ENCODE results near the gene DERL2. TPM values are rescaled to one million over a fixed set of nuclear protein-coding genes. Genes with fewer than 3 reads are reported as not detected.

DERL2 gene
- total RNA-seq, 4 donors from 2014 or later = 26.5 to 33.9 (median 31.7) TPM

DNA sequence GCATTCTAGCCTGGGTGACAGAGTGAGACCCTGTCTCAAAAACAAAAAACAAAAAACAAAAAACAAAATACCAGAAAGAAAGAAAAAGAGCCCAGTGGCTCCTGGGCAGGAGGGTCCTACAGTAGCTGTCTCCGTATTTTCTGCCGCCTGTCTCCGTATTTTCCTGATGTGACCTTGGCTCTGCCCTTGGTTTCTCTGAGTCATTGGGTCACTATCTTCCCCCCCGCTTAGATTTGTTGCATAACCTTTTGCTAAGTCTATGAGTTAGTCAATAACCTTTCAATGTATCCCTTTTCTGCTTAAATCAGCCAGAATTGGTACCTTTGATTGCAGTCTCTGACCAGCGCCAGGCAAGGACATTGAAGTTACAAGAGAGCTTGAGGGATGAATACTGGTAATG lies 37.3 kb upstream of the DERL2 start:
- H3K27ac ChIP-seq = no peak overlapping the region
- no peaks in the 10 kb centered on the region for H3K27me3 ChIP-seq
- intact Hi-C loops (cut with DNase I; ENCODE audit: low total_unique reads) (no loop called here), in situ Hi-C loops (cut with MboI; ENCODE audit: low sequenced_read_pairs in 4 of 4) (no loop called here)
- no peak overlapping the region for H3K4me3 ChIP-seq
- no peaks in the 10 kb centered on the region for H3K9me3 ChIP-seq
- H3K4me1 ChIP-seq = peaks cover 15 to 18% of the 10 kb centered on the region in 2 donors
- H3K36me3 ChIP-seq = no peaks in the 10 kb centered on the region
- ATAC-seq = no peak
- DNase-seq = no peak
- TF ChIP-seq, protein P1, sequence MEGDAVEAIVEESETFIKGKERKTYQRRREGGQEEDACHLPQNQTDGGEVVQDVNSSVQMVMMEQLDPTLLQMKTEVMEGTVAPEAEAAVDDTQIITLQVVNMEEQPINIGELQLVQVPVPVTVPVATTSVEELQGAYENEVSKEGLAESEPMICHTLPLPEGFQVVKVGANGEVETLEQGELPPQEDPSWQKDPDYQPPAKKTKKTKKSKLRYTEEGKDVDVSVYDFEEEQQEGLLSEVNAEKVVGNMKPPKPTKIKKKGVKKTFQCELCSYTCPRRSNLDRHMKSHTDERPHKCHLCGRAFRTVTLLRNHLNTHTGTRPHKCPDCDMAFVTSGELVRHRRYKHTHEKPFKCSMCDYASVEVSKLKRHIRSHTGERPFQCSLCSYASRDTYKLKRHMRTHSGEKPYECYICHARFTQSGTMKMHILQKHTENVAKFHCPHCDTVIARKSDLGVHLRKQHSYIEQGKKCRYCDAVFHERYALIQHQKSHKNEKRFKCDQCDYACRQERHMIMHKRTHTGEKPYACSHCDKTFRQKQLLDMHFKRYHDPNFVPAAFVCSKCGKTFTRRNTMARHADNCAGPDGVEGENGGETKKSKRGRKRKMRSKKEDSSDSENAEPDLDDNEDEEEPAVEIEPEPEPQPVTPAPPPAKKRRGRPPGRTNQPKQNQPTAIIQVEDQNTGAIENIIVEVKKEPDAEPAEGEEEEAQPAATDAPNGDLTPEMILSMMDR (IDR thresholded peaks at IDR 0.05 in 4 of 5, conservative IDR thresholded peaks at IDR 0.05 in 1 of 5) = no peak
- TF ChIP-seq POLR2A (IDR thresholded peaks at IDR 0.05) = no peak

DNA sequence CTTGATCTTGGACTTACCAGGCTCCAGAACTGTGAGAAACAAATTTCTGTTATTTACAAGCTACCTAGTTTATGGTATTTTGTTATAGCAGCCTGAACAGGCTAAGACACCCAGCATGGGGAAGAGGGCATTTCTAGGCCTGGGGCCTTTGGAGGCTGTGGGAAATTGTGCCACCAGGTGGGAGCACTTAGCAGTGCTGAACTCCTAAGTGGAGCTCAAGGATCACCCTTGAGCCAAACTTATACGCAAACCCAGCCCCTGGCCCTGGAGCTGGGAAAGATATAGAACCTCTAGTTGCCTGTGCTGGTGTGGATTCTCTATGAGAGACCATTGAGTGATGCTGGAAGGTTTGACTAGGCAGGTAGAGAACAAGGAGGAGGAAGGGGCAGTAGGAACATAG lies 36.5 kb upstream of the DERL2 start:
- Histone ChIP-seq H3K27me3 (no peaks in the 10 kb centered on the region), H3K4me1 (peaks cover 12 to 13% of the 10 kb centered on the region in 2 donors), H3K4me3 (no peak overlapping the region), H3K27ac (no peak overlapping the region), H3K36me3 (no peaks in the 10 kb centered on the region), H3K9me3 (no peaks in the 10 kb centered on the region)
- no peak for DNase-seq
- no peak for ATAC-seq
- TF ChIP-seq, protein P1 (IDR thresholded peaks at IDR 0.05 in 4 of 5, conservative IDR thresholded peaks at IDR 0.05 in 1 of 5) = no peak
- TF ChIP-seq POLR2A (IDR thresholded peaks at IDR 0.05) = no peak
- in situ Hi-C loops (cut with MboI; ENCODE audit: low sequenced_read_pairs in 4 of 4) (no loop called here), intact Hi-C loops (cut with DNase I; ENCODE audit: low total_unique reads) (no loop called here)

DNA sequence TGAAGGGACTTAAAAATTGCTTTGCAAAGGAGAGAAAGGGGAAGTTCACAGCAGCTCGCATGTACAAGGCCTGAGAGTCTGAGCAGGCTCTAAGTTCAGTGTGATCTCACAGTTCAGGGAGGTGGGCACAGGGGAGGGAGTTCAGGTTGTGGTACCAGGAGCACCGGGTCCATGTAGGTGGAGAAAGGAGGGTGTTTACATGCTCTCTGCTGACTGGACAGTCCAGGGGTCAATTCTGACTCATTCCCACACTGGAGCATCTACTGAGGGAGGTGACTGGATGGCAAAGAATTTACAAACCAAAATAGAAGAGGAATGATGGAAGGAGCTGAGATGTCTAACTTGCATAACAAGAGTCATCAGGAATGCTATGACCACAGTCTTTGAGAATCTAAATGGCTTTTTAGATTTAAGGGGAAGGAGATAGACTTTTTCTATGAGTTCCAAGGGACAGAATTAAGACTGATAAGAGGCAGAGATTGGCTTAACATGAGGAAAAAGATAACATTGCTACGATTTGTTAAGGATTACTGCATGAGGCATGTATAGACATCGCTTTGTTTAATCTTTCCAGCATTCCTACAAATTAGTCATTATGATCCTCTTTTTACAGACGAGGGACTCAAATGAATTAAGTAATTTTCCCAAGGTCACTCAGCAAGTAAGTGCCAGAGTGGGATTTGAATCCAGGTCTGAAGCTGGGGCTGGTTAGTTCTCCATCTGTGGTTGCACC lies 30.2 kb upstream of the DERL2 start:
- Histone ChIP-seq H3K36me3 (no peaks in the 10 kb centered on the region), H3K27ac (no peak overlapping the region), H3K4me3 (no peak overlapping the region), H3K27me3 (no peaks in the 10 kb centered on the region), H3K4me1 (no peaks in the 10 kb centered on the region), H3K9me3 (no peaks in the 10 kb centered on the region)
- no peak for DNase-seq
- ATAC-seq = peak; percentile 45 to 55
- TF ChIP-seq, protein P1 (IDR thresholded peaks at IDR 0.05 in 4 of 5, conservative IDR thresholded peaks at IDR 0.05 in 1 of 5) = no peak
- no peak for TF ChIP-seq POLR2A (IDR thresholded peaks at IDR 0.05)
- in situ Hi-C loops (cut with MboI; ENCODE audit: low sequenced_read_pairs in 4 of 4) = no loop called here
- intact Hi-C loops (cut with DNase I; ENCODE audit: low total_unique reads) = no loop called here

DNA sequence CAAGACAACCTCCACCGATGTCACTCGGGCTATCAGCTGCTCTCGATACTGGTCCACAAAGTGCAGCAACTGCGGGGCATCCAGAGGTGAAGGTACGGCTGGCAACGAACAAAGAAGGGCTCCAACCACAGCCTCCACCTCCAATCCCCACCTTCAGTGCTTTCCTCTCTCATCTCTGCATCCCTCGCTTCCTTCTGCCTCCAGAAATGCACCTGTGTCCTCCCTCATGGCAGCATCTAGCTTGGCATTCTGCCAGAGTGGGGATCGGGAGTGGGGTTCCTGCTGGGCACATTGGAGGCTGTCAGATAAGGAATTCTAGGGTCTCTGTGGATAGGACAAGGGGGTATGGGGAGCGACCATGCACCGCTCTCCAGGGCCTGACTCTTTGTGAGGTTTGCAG lies 29.0 kb upstream of the DERL2 start:
- no peak for ATAC-seq
- Histone ChIP-seq H3K4me1 (no peaks in the 10 kb centered on the region), H3K4me3 (no peak overlapping the region), H3K27ac (no peak overlapping the region), H3K27me3 (no peaks in the 10 kb centered on the region), H3K36me3 (no peaks in the 10 kb centered on the region), H3K9me3 (no peaks in the 10 kb centered on the region)
- in situ Hi-C loops (cut with MboI; ENCODE audit: low sequenced_read_pairs in 4 of 4) = no loop called here
- DNase-seq = no peak
- intact Hi-C loops (cut with DNase I; ENCODE audit: low total_unique reads) = no loop called here
- TF ChIP-seq POLR2A (IDR thresholded peaks at IDR 0.05) = no peak
- TF ChIP-seq, protein P1 (IDR thresholded peaks at IDR 0.05 in 4 of 5, conservative IDR thresholded peaks at IDR 0.05 in 1 of 5) = no peak

- no peaks in the 10 kb centered on the region for H3K9me3 ChIP-seq
- DNase-seq (no peak), ATAC-seq (no peak)
- H3K27me3 ChIP-seq = no peaks in the 10 kb centered on the region
- no peaks in the 10 kb centered on the region for H3K4me1 ChIP-seq
- in situ Hi-C loops (cut with MboI; ENCODE audit: low sequenced_read_pairs in 4 of 4) = no loop called here
- intact Hi-C loops (cut with DNase I; ENCODE audit: low total_unique reads) = no loop called here
- TF ChIP-seq, protein P1 (IDR thresholded peaks at IDR 0.05 in 4 of 5, conservative IDR thresholded peaks at IDR 0.05 in 1 of 5) = no peak
- no peak for TF ChIP-seq POLR2A (IDR thresholded peaks at IDR 0.05)
- H3K36me3 ChIP-seq = no peaks in the 10 kb centered on the region
- no peak overlapping the region for H3K27ac ChIP-seq
- no peak overlapping the region for H3K4me3 ChIP-seq
These were observed 27.6 kb upstream of the DERL2 start for GRCh38 chr17:5513628-5514027.
